Measurements from ENCODE around the gene GRAMD1C.

The GRAMD1C gene

DNA sequence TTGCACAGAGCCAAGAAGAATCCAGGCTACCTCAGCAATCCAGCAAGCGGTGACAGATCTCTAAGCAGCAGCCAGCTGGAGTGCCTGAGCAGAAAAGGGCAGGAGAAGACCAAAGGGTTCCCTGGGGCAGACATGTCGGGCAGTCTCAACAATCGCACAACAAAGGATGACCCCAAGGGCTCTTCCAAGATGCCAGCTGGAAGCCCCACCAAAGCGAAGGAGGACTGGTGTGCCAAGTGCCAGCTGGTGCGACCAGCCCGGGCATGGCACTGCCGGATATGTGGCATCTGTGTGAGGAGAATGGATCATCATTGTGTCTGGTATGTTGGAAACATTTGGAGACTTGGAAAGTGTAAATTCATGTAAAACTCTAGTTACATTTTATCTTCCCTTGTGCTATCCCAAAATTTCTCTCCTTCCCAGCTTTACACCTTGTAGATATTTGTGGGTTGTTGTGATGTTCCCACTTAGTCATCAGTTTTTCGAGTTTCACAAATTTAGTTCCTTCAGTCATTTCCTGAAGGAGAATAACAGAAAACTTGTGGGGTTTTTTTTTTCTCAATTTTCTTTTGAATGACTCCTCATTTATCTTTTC lies 115.6 kb downstream of the GRAMD1C start:
- no peak for DNase-seq

GRCh38 chr3:113963879-113964278 lies 125.3 kb downstream of the GRAMD1C start:
- no peak for DNase-seq

DNA sequence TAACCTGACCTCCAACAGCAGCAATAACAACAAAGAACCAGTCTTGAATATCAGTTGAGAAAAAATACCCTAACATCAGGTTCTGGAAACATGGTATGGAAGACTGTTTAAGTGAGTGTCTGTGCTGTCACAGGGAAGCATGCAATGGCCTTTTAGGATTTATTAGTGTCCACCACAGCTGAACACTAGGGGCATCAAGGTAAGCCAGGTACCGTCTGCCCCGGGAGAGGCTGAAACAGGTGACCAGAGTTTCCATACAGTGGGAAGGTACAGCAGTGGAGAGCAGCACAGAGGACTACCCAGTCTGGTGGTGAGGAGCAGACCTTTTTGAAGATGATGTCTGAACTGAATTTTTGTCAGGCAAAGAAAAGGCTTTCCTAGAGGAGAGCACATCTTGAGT lies 127.6 kb downstream of the GRAMD1C start:
- no peak for DNase-seq

DNA sequence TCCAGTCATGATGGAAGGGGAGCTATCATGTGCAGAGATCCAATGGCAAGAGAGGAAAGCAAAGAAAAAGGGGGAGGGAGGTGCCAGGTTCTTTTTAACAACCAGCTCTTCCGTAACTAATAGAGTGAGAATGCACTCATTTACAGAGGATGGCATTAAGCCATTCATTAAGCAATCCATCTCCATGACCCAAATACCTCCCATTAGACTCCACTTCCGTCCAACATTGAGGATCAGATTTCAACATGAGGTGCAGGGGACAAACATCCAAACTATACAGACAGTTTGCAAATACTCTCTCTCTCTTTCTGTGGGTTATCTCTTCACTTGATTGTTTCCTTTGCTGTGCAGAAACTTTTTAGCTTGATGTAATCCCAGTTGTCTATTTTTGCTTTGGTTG lies 130.4 kb downstream of the GRAMD1C start:
- no peak for DNase-seq

- DNase-seq, result no peak
Measured at GRCh38 chr3:113977822-113978221, 139.2 kb downstream of the GRAMD1C start.

DNA sequence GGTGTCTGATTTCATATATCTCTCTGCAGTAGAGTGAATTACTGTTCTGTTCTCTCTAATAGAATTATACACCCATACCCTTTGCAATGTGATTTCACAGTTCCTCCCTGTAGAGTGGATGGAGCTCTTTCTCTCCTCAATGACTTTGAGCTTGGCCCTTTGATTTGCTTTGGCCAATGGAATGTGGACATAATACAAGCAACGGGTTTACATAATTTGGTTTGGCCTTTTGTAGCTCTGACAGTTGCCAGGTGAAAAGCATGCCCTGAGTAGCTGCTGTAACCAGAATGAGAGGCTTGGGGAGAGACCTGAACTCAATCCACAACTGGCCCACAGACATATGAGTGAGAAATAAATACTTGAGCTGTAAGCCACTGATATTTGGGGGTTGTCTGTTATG lies 141.3 kb downstream of the GRAMD1C start:
- no peak for DNase-seq

GRCh38 chr3:113981803-113982202 lies 143.2 kb downstream of the GRAMD1C start:
- DNase-seq, result no peak

- no peak for DNase-seq
Measured at GRCh38 chr3:113983544-113983943, 145.0 kb downstream of the GRAMD1C start.

DNA sequence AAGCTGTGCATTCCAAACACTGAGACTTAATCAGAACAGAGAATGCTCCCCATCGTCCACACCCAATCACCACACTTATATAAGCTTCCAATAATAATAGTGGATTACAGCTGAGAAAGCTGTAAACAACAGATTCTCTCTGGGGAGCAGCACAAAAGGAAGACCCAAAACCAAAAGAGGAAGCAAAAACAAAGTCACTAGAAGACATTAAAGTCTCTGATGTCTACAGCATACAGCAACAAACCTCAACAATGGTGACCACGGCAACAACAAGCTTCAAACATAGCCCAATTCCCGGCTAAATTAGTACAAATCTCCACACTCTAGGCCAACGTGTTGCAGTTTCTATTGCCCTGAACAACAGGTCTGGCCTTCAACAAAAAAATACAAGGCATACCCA lies 147.0 kb downstream of the GRAMD1C start:
- no peak for DNase-seq
